Measurements from ENCODE around the gene ENTHD1.

DNA sequence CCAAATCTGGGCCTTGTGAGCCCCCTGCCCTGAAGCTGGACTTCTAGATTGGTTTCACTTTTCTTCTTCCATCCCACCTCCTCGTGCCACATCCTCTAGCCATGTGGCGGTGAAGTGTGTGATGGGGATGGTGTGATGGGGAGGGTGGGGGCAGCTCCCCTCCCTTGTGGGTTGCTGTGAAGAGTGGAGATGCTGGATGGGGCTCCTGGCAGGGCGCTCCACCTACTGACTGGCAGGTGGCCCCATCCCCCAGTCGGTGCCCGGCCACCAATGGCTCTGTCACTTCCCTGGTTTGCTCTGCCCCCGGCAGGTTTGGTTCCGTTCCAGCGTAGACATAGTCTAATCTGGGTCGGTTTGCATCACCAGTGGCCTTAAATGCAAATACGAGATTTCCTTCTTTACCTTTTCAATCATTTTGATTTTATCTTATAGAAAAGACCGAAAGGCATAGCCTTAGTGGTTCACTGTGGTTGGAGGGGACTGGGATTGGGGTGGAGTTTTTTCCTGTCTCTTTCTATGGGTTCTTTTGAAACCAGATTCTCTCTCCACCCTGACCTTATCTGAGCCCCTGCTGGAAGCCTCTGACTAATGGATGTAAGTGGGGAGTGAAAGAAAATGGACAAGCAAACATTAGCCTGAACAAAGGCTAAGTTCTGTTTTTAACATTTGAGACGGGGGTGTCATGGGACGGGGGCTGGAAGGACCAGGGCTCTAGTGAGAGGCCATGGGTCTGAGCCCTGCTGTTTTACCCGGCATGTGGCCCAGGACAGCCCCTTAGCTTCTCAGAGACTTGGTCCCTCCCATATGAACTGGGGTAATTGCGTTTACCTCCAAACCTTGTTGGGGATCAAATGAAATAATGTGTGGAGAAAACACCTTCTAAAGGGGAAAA lies 173.8 kb downstream of the ENTHD1 start:
- TF ChIP-seq POLR2A (IDR thresholded peaks at IDR 0.05; ENCODE audit: low read depth, low read length) (no peak), POLR2AphosphoS5 (IDR thresholded peaks at IDR 0.05; ENCODE audit: low read depth, low read length) (no peak), TAF1 (IDR thresholded peaks at IDR 0.05; ENCODE audit: borderline replicate concordance, low read depth, low read length) (no peak)
